Endodermal cell (in vitro differentiated cells): Measurements from ENCODE around the gene ZKSCAN3. TPM values are rescaled to one million over a fixed set of nuclear protein-coding genes. Genes with fewer than 3 reads are reported as not detected.

ENCODE experiments used
- DNase-seq: peaks from one replicate; pipeline ENCODE4 v3.0.0-alpha.2; 2017
- H3K27ac ChIP-seq: 2 replicates; pipeline ENCODE4 v1.5.1; 2013; ENCODE audit warnings: mild to moderate bottlenecking, low read depth, low read length, moderate library complexity
- H3K27me3 ChIP-seq: 2 replicates; pipeline ENCODE4 v1.6.1; 2013; ENCODE audit warnings: mild to moderate bottlenecking, low read length, moderate library complexity; ENCODE audit not compliant: insufficient read depth, control insufficient read depth, poor library complexity, severe bottlenecking
- H3K36me3 ChIP-seq: 2 replicates; pipeline ENCODE4 v1.7.0; 2013; ENCODE audit warnings: mild to moderate bottlenecking, low read length, moderate library complexity; ENCODE audit not compliant: control insufficient read depth, insufficient read depth
- H3K4me1 ChIP-seq: one replicate; pipeline ENCODE4 v1.7.0; 2013; ENCODE audit warnings: low read length; ENCODE audit not compliant: control insufficient read depth, insufficient read depth
- H3K4me3 ChIP-seq: 2 replicates; pipeline ENCODE4 v1.5.1; 2013; ENCODE audit warnings: mild to moderate bottlenecking, low read length, moderate library complexity
- H3K9ac ChIP-seq: 2 replicates; pipeline ENCODE4 v1.6.1; 2013; ENCODE audit warnings: mild to moderate bottlenecking, low read length, moderate library complexity; ENCODE audit not compliant: poor library complexity, severe bottlenecking; ENCODE audit errors: extremely low read depth
- H3K9me3 ChIP-seq: 2 replicates; pipeline ENCODE4 v1.6.1; 2013; ENCODE audit warnings: mild to moderate bottlenecking, low read length, moderate library complexity; ENCODE audit not compliant: control insufficient read depth
- H3K27ac Mint-ChIP-seq: 2 replicates; pipeline ENCODE4 v1.8.0; 2020; ENCODE audit warnings: mixed read lengths
- H3K27me3 Mint-ChIP-seq: 2 replicates; pipeline ENCODE4 v1.8.0; 2021; ENCODE audit warnings: mild to moderate bottlenecking, mixed read lengths; ENCODE audit not compliant: insufficient read depth
- H3K36me3 Mint-ChIP-seq: 2 replicates; pipeline ENCODE4 v1.8.0; 2020; ENCODE audit warnings: low read depth, mixed read lengths
- H3K4me1 Mint-ChIP-seq: 2 replicates; pipeline ENCODE4 v1.8.0; 2020; ENCODE audit warnings: mixed read lengths
- H3K4me3 Mint-ChIP-seq: 2 replicates; pipeline ENCODE4 v1.8.0; 2020; ENCODE audit warnings: mild to moderate bottlenecking, moderate library complexity, mixed read lengths
- H3K9me3 Mint-ChIP-seq: 2 replicates; pipeline ENCODE4 v1.8.0; 2020; ENCODE audit warnings: mild to moderate bottlenecking, mixed read lengths
- CTCF ChIP-seq: fragments of 200-600 bp; sonication (generic); conservative IDR thresholded peaks from 2 replicates; pipeline ENCODE4 v1.5.0; 2021; ENCODE audit warnings: antibody characterized with exemption, mild to moderate bottlenecking
- WGBS, 2 experiments: methylation state at CpG; one replicate each; pipeline versions ENCODE4 v1.1.5 to v1.1.7; 2013; ENCODE audit warnings: missing lambda C conversion rate in 2 of 2, mixed read lengths in 1 of 2; ENCODE audit not compliant: insufficient coverage in 1 of 2, insufficient read length in 1 of 2; 5-methylcytosine and 5-hydroxymethylcytosine counted together
- total RNA-seq, 2 donors: library from RNA; stranded (reverse); fragmentation: NEBNext Ultra II Directional in 1 of 2; extraction: Animal tissue kit (Norgen Biotek cat#: 25700) in 1 of 2; gene quantifications; 2 replicates in 1 of 2; 3 replicates in 1 of 2; pipeline ENCODE4 v1.2.1, GENCODE V29; 2021

The ZKSCAN3 gene
- total RNA-seq, 2 donors from 2014 or later: 10.1 to 11.4 TPM

DNA sequence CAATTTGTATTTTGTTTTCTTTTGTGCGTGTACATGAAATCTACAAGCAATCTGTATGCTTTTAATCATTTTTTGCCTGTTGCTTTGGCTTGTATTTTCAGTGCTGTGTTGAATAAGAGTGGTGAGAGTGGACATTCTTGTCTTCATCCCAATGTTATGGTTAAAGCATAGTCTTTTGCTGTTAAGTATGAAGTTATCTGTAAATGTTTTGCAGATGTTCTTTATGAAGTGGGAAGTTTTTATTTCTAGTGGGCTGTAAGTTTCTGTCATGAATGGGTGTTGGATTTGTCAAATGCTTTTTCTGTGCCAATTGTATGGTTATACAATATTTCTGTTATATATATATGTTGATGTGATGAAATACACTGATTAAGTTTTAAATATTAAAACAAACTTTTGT, 24.2 kb downstream of the ZKSCAN3 start:
- Mint-ChIP-seq H3K36me3 (peaks cover 12% of the 10 kb centered on the region), H3K9me3 (peaks cover 5% of the 10 kb centered on the region), H3K4me3 (no peak overlapping the region), H3K27ac (no peak overlapping the region), H3K27me3 (no peaks in the 10 kb centered on the region), H3K4me1 (no peaks in the 10 kb centered on the region)
- H3K9ac ChIP-seq: no peak overlapping the region
- no peaks in the 10 kb centered on the region for H3K27me3 ChIP-seq
- no peak for DNase-seq
- H3K4me1 ChIP-seq: no peaks in the 10 kb centered on the region
- H3K36me3 ChIP-seq: peaks cover 19% of the 10 kb centered on the region
- no peak overlapping the region for H3K4me3 ChIP-seq
- TF ChIP-seq CTCF: no peak
- H3K9me3 ChIP-seq: peaks cover 7% of the 10 kb centered on the region
- H3K27ac ChIP-seq: no peak overlapping the region
- 83% methylated on average over 1 of the region's 1 CpG; no CpG with 5 or more reads in 1 of the 2 experiments for WGBS, 2 experiments

DNA sequence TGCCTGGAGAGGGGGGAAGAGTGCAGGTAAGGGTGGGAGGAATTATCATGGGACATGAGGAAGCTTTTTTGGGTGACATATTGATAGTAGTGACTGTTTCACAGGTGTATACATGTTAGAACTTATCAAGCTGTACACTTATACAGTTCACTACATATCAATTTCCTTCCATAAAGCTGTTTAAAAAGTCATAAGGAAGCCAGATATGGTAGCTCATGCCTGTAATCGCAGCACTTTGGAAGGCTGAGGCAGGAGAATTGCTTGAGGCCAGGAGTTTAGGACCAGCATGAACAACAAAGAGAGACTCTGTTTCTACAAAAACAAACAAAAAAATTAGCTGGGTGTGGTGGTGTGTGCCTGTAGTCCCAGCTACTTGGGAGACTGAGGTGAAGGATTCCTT, 28.1 kb downstream of the ZKSCAN3 start:
- Mint-ChIP-seq H3K36me3 (peaks cover 42% of the 10 kb centered on the region), H3K9me3 (peaks cover 5% of the 10 kb centered on the region), H3K27ac (no peak overlapping the region), H3K4me3 (no peak overlapping the region), H3K4me1 (peaks cover 2% of the 10 kb centered on the region), H3K27me3 (no peaks in the 10 kb centered on the region)
- Histone ChIP-seq H3K9ac (no peak overlapping the region), H3K27ac (no peak overlapping the region), H3K27me3 (no peaks in the 10 kb centered on the region), H3K36me3 (peaks cover 55% of the 10 kb centered on the region), H3K9me3 (peaks cover 28% of the 10 kb centered on the region), H3K4me1 (no peaks in the 10 kb centered on the region), H3K4me3 (no peak overlapping the region)
- no peak for TF ChIP-seq CTCF
- no peak for DNase-seq
- 83% methylated on average over 1 of the region's 1 CpG; no CpG with 5 or more reads in 1 of the 2 experiments for WGBS, 2 experiments

- Histone ChIP-seq H3K27me3 (no peaks in the 10 kb centered on the region), H3K9me3 (peaks cover 28% of the 10 kb centered on the region), H3K27ac (no peak overlapping the region), H3K4me3 (no peak overlapping the region), H3K9ac (no peak overlapping the region), H3K36me3 (peaks cover 55% of the 10 kb centered on the region), H3K4me1 (peaks cover under 1% of the 10 kb centered on the region)
- DNase-seq: no peak
- Mint-ChIP-seq H3K27me3 (no peaks in the 10 kb centered on the region), H3K4me1 (peaks cover 6% of the 10 kb centered on the region), H3K27ac (no peak overlapping the region), H3K4me3 (no peak overlapping the region), H3K36me3 (peaks cover 42% of the 10 kb centered on the region), H3K9me3 (peaks cover 5% of the 10 kb centered on the region)
- TF ChIP-seq CTCF: no peak
Observed at GRCh38 chr6:28378644-28379043, 28.9 kb downstream of the ZKSCAN3 start.
